Measurements from ENCODE around the gene SPDEF. TPM values are rescaled to one million over a fixed set of nuclear protein-coding genes. Genes with fewer than 3 reads are reported as not detected.
A peak's percentile ranks its signal among the peaks of the same experiment; 100 is the strongest.

The SPDEF gene
- total and polyA plus RNA-seq, 11 donors = 0.12 to 0.46 (median 0.23) TPM; not detected in 2

DNA sequence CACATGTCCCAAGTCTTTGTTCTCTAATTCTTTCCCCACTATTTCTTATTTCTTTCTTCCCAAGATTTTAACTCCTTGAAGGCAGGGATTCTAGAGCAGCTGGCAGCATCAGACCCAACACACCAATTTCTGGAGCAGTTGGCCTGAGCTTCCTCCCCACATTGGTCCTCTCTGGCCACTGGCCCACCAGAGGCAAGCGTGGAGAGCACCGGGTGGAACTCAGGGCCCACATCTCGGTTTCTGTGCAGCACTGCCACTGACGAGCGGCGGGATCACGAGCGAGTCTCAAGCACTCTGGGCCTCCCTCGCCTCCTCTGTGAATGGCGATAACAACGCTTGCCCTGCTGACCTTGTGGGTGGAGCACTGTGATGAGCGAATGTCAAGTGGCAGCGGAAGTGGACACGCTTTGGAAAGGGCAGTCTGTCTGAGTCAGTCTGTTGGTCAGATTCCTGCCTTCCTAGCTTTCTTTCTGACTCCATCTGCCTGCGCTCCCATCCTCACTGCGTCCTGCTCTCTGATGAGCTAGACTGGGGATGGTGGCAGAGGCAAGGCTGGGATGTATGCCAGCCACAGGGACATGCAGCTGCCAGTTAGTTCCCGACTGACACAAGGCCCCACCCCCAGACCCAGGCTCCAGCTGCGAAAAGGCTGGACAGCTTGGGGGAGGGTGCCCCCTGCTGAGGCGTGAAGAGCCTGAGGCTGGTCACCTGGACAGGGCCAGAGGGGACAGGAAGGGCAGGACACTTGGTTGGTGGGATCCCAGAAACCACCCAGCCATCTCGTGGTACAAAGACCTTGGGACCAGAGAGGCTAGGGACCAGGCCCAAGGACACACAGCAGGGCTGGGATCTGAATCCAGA, 4.5 kb upstream of the SPDEF start:
- 28 to 44% (median 40%) methylated on average over 16 to 20 of the region's 20 CpGs for WGBS, 4 donors
- Histone ChIP-seq H3K4me1 (peaks cover 0 to 6% (median 0%) of the 10 kb centered on the region in 12 donors), H3K27me3 (peaks cover 0 to 26% (median 0%) of the 10 kb centered on the region in 9 donors), H3K9me3 (peaks cover 0 to 9% (median 0%) of the 10 kb centered on the region in 12 donors), H3K4me3 (no peak overlapping the region), H3K36me3 (no peaks in the 10 kb centered on the region), H3K27ac (peak overlapping the region in 1 of 12 donors; percentile 49)
- ATAC-seq (peak in 3 of 4 donors; percentile 43 to 84 (median 49)), DNase-seq (peak in 2 of 5 donors; percentile 43 to 61)
- intact Hi-C loops (cut with DNase I) = no loop called here
- TF ChIP-seq, protein P1, sequence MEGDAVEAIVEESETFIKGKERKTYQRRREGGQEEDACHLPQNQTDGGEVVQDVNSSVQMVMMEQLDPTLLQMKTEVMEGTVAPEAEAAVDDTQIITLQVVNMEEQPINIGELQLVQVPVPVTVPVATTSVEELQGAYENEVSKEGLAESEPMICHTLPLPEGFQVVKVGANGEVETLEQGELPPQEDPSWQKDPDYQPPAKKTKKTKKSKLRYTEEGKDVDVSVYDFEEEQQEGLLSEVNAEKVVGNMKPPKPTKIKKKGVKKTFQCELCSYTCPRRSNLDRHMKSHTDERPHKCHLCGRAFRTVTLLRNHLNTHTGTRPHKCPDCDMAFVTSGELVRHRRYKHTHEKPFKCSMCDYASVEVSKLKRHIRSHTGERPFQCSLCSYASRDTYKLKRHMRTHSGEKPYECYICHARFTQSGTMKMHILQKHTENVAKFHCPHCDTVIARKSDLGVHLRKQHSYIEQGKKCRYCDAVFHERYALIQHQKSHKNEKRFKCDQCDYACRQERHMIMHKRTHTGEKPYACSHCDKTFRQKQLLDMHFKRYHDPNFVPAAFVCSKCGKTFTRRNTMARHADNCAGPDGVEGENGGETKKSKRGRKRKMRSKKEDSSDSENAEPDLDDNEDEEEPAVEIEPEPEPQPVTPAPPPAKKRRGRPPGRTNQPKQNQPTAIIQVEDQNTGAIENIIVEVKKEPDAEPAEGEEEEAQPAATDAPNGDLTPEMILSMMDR (IDR thresholded peaks at IDR 0.05) = no peak
- TF ChIP-seq POLR2A (IDR thresholded peaks at IDR 0.05) = no peak

DNA sequence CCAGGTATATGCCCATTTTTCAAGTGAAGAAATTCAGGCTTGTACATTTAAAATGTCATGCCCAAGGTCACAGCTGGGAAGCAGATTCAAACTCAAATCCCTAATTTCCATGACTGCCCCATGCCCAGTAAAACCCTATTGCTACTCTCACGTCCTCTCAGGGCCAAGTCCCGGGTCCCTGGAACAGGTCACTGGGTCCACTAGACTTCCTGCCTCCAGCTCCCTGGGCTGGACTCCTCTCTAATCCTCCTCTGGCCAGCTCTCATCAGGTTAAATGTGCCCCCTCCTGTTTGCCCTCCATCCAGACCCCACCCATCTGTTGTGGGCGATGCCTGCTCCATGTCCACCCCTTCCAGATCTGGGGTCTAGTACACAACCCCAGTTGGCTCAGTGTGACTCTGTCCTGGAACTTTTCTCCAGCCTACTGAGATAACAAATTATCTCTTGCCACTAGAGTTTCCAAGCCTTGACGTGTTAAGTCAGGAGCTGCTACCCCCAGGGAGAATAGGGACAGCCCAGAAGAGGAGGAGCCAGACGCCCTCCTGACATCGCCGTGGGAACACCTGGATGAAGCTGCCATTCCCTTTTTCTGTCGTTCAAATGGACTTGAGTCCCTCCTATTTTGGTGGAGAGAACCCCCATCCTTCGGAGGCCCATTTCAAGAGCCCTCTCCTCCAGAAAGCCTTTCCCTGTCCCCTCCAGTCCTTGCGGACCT, 3.7 kb upstream of the SPDEF start:
- Histone ChIP-seq H3K4me1 (peaks cover 0 to 6% (median 0%) of the 10 kb centered on the region in 12 donors), H3K27me3 (peaks cover 0 to 25% (median 0%) of the 10 kb centered on the region in 9 donors), H3K27ac (peak overlapping the region in 1 of 12 donors; percentile 49), H3K36me3 (no peaks in the 10 kb centered on the region), H3K9me3 (peaks cover 0 to 9% (median 0%) of the 10 kb centered on the region in 12 donors), H3K4me3 (no peak overlapping the region)
- no peak for TF ChIP-seq POLR2A (IDR thresholded peaks at IDR 0.05)
- TF ChIP-seq, protein P1 (IDR thresholded peaks at IDR 0.05) = no peak
- intact Hi-C loops (cut with DNase I) = no loop called here
- DNase-seq = no peak
- ATAC-seq = peak in 2 of 4 donors; percentile 10 to 31
- 59 to 73% (median 66%) methylated on average over 10 of the region's 10 CpGs for WGBS, 4 donors

DNA sequence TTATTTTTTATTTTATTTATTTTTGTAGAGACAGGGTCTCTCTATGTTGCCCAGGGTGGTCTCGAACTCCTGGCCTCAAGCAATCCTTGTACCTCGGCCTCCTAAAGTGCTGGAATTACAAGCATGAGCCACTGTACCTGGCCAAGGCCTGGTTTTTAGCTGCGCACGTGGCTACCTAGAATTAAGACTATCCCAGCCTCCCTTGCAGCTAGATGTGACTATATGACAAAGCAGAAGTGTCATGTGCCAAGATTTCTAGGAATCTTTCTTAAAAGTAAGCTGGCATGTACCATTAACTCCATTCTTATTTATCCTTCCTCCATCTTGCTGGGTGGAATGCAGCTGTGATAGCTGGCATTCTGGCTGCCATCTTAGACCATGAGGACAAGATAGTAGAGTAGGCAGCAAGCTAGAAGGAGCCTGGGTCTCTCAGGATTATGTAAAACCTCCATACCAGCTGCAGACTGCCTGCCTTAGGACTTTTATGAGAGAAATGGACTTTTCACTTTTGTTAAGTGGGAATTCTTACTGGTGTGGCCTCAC, 2.1 kb upstream of the SPDEF start:
- no peak overlapping the region for H3K4me3 ChIP-seq
- WGBS, 4 donors = 83 to 95% (median 92%) methylated on average over 4 of the region's 4 CpGs
- H3K36me3 ChIP-seq = no peaks in the 10 kb centered on the region
- H3K27me3 ChIP-seq = peaks cover 0 to 14% (median 0%) of the 10 kb centered on the region in 9 donors
- DNase-seq (no peak), ATAC-seq (no peak)
- TF ChIP-seq POLR2A (IDR thresholded peaks at IDR 0.05) = no peak
- peaks cover 0 to 6% (median 0%) of the 10 kb centered on the region in 12 donors for H3K4me1 ChIP-seq
- no peak overlapping the region for H3K27ac ChIP-seq
- H3K9me3 ChIP-seq = peaks cover 0 to 9% (median 0%) of the 10 kb centered on the region in 12 donors
- intact Hi-C loops (cut with DNase I) = no loop called here

DNA sequence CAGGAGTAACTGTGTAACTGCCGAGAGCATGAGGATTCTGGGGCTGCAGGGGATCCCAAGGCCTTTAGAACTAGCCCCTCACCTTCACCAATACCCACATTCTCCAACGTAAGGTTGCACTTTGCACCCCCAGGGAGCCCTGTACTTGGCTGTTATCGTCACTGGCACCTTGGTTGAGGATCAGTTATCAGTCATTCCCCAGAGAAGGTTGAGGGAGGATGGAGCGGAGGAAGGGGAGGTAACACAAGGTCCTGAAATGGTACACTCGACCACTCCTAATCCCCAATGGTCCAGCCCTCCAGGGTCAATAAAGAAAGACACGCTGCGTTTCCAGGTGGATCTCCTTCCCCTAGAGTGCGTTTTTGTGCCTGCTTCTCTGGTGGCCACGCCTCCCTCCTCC, 1.1 kb upstream of the SPDEF start:
- DNase-seq (no peak), ATAC-seq (no peak)
- intact Hi-C loops (cut with DNase I) = no loop called here
- TF ChIP-seq, protein P1 (IDR thresholded peaks at IDR 0.05) = no peak
- TF ChIP-seq POLR2A (IDR thresholded peaks at IDR 0.05) = no peak
- WGBS, 4 donors = 74 to 79% (median 78%) methylated on average over 9 of the region's 9 CpGs
- H3K27ac ChIP-seq = no peak overlapping the region
- no peak overlapping the region for H3K4me3 ChIP-seq
- H3K4me1 ChIP-seq = peaks cover 0 to 6% (median 0%) of the 10 kb centered on the region in 12 donors
- peaks cover 0 to 9% (median 0%) of the 10 kb centered on the region in 12 donors for H3K9me3 ChIP-seq
- peaks cover 0 to 3% (median 0%) of the 10 kb centered on the region in 9 donors for H3K27me3 ChIP-seq
- no peaks in the 10 kb centered on the region for H3K36me3 ChIP-seq

All from heart left ventricle (tissue), 16 donors.